HEK293 (cell line): Measurements from ENCODE around the gene LMAN1L.
A peak's percentile ranks its signal among the peaks of the same experiment; 100 is the strongest.

Experiments used
- CTCF ChIA-PET: fragments of 350-600 bp; formaldehyde crosslinking; extraction: SDS; loops from one replicate; lab custom pipeline; 2021; ENCODE audit warnings: antibody characterized with exemption; lab: Yijun Ruan, JAX
- POLR2A ChIA-PET: fragments of 300-600 bp; formaldehyde crosslinking; extraction: SDS; loops from one replicate; lab custom pipeline; 2020; ENCODE audit warnings: antibody characterized with exemption, inconsistent platforms; lab: Yijun Ruan, JAX
- H3K27ac ChIP-seq: fragments of 200-500 bp; sonication (Bioruptor generic); 2 replicates; pipeline ENCODE4 v1.5.1; 2014; ENCODE audit warnings: low read depth, low read length, control low read depth, inconsistent platforms; ENCODE audit errors: extremely low read depth
- H3K36me3 ChIP-seq, 2 experiments: fragments of 200-500 bp in 1 of 2; sonication (Bioruptor generic) in 1 of 2; 1 replicate in 1 of 2; 2 replicates in 1 of 2; pipeline ENCODE4 v1.5.1; 2014 to 2017; ENCODE audit warnings: inconsistent platforms in 2 of 2, low read length in 2 of 2; ENCODE audit not compliant: control insufficient read depth in 2 of 2, insufficient read depth in 1 of 2
- H3K4me1 ChIP-seq: fragments of 200-500 bp; sonication (Bioruptor generic); 2 replicates; pipeline ENCODE4 v1.5.1; 2014; ENCODE audit warnings: mild to moderate bottlenecking, low read length, inconsistent platforms; ENCODE audit not compliant: control insufficient read depth, insufficient read depth
- H3K4me3 ChIP-seq: 2 replicates; pipeline ENCODE4 v1.5.1; 2011; ENCODE audit warnings: low read depth, mild to moderate bottlenecking, control low read depth, low read length, moderate library complexity
- H3K9me3 ChIP-seq: fragments of 200-500 bp; sonication (Bioruptor generic); 2 replicates; pipeline ENCODE4 v1.5.1; 2014; ENCODE audit warnings: low read depth, low read length, inconsistent platforms; ENCODE audit not compliant: control insufficient read depth, insufficient read depth
- GLIS1 ChIP-seq: fragments of 450-650 bp; formaldehyde crosslinking; IDR thresholded peaks from 2 replicates; pipeline ENCODE4 v1.5.1; 2016; ENCODE audit warnings: missing biosample characterization, missing genetic modification characterization
- KLF10 ChIP-seq: fragments of 450-650 bp; IDR thresholded peaks from 2 replicates; pipeline ENCODE4 v1.5.1; 2018; ENCODE audit warnings: missing biosample characterization, mild to moderate bottlenecking, missing genetic modification characterization
- MYNN ChIP-seq: fragments of 450-650 bp; formaldehyde crosslinking; IDR thresholded peaks from 2 replicates; pipeline ENCODE4 v1.5.1; 2016; ENCODE audit warnings: missing biosample characterization, missing genetic modification characterization, borderline replicate concordance
- MZF1 ChIP-seq: fragments of 450-650 bp; formaldehyde crosslinking; IDR thresholded peaks from 2 replicates; pipeline ENCODE4 v1.5.1; 2017; ENCODE audit warnings: missing biosample characterization, missing genetic modification characterization, borderline replicate concordance
- ZBTB44 ChIP-seq: fragments of 450-650 bp; IDR thresholded peaks from 2 replicates; pipeline ENCODE4 v1.5.1; 2018; ENCODE audit warnings: missing biosample characterization, mild to moderate bottlenecking, missing genetic modification characterization
- ZBTB48 ChIP-seq: fragments of 450-650 bp; formaldehyde crosslinking; IDR thresholded peaks from 2 replicates; pipeline ENCODE4 v1.5.1; 2016; ENCODE audit warnings: missing biosample characterization, missing genetic modification characterization
- ZFP3 ChIP-seq: fragments of 450-650 bp; formaldehyde crosslinking; IDR thresholded peaks from 2 replicates; pipeline ENCODE4 v1.5.1; 2016; ENCODE audit warnings: low read depth, missing biosample characterization, missing genetic modification characterization
- ZNF157 ChIP-seq: fragments of 450-650 bp; formaldehyde crosslinking; IDR thresholded peaks from 2 replicates; pipeline ENCODE4 v1.5.1; 2016; ENCODE audit warnings: missing biosample characterization, missing genetic modification characterization
- ZNF549 ChIP-seq: fragments of 450-650 bp; IDR thresholded peaks from 2 replicates; pipeline ENCODE4 v1.5.1; 2018; ENCODE audit warnings: missing biosample characterization, missing genetic modification characterization, mild to moderate bottlenecking, inconsistent platforms, moderate library complexity
- ZNF600 ChIP-seq: fragments of 450-650 bp; formaldehyde crosslinking; IDR thresholded peaks from 2 replicates; pipeline ENCODE4 v1.5.1; 2016; ENCODE audit warnings: missing biosample characterization, missing genetic modification characterization
- ZNF664 ChIP-seq: fragments of 450-650 bp; formaldehyde crosslinking; IDR thresholded peaks from 2 replicates; pipeline ENCODE4 v1.5.1; 2016; ENCODE audit warnings: missing biosample characterization, missing genetic modification characterization
- ZNF707 ChIP-seq: fragments of 450-650 bp; formaldehyde crosslinking; IDR thresholded peaks from 2 replicates; pipeline ENCODE4 v1.5.1; 2016; ENCODE audit warnings: missing biosample characterization, missing genetic modification characterization
- ZNF76 ChIP-seq: fragments of 450-650 bp; formaldehyde crosslinking; IDR thresholded peaks from 2 replicates; pipeline ENCODE4; 2016; ENCODE audit warnings: low read depth, missing biosample characterization, missing genetic modification characterization, borderline replicate concordance
- TF ChIP-seq, protein P1 (sequence below): fragments of 450-650 bp; formaldehyde crosslinking; IDR thresholded peaks from 2 replicates; pipeline ENCODE4 v1.5.1; 2016; ENCODE audit warnings: missing biosample characterization, missing genetic modification characterization
- TF ChIP-seq, protein P2 (sequence below): fragments of 450-650 bp; formaldehyde crosslinking; IDR thresholded peaks from 2 replicates; pipeline ENCODE4 v1.5.1; 2016; ENCODE audit warnings: missing biosample characterization, missing genetic modification characterization

Gene LMAN1L

GRCh38 chr15:74826921-74827320 lies 14.3 kb downstream of the LMAN1L start:
- Histone ChIP-seq H3K36me3 (no peaks in the 10 kb centered on the region), H3K27ac (no peak overlapping the region), H3K4me3 (no peak overlapping the region), H3K9me3 (no peaks in the 10 kb centered on the region), H3K4me1 (0 out of 2 replicates have a peak, but pooled peaks cover 2% of the 10 kb centered on the region)
- POLR2A ChIA-PET, result no interaction called here
- CTCF ChIA-PET, result interaction anchor here (0.6 to 8.3 kb wide), 9 partner anchors 9 to 605 kb away, joined by 3 to 63 read pairs (median 4); partner anchors contain the start of gene ULK3
- TF ChIP-seq ZNF707 (no peak), ZNF76 (tag by site-specific recombination) (no peak), MYNN (tag by site-specific recombination) (no peak), ZFP3 (no peak), ZNF664 (no peak), ZBTB48 (tag by site-specific recombination) (no peak), ZNF549 (no peak), KLF10 (no peak), ZNF157 (no peak)
- TF ChIP-seq, all 188 proteins: peak for 0

DNA sequence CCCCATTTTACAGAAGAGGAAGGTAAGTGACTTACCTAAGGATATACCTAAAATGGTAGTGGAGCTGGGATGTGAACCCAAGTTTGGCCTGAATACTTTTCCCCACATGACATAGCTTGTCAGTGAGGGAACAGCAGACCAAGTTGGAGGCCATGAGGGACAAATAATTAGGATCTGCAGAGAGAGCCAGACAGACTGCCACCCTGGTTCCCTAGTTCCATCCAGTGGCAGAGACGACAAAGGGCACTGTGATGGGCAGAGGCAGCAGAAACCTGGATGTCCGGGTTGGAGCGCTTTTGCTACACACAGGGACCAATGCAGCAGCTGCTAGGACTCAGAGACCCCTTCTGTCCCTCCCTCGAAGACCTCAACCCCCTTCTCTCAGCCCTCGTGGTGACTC lies 15.0 kb downstream of the LMAN1L start:
- Histone ChIP-seq H3K4me3 (no peak overlapping the region), H3K27ac (no peak overlapping the region), H3K4me1 (0 out of 2 replicates have a peak, but pooled peaks cover 2% of the 10 kb centered on the region), H3K36me3 (no peaks in the 10 kb centered on the region), H3K9me3 (no peaks in the 10 kb centered on the region)
- ChIA-PET POLR2A (interaction anchor here (0.6 kb wide), 1 partner anchor 15 kb away, joined by 7 read pairs; no protein-coding TSS in a partner anchor), CTCF (interaction anchor here (0.6 to 8.3 kb wide), 10 partner anchors 8 to 604 kb away, joined by 3 to 63 read pairs (median 4); partner anchors contain the start of gene ULK3)
- TF ChIP-seq, protein P1, sequence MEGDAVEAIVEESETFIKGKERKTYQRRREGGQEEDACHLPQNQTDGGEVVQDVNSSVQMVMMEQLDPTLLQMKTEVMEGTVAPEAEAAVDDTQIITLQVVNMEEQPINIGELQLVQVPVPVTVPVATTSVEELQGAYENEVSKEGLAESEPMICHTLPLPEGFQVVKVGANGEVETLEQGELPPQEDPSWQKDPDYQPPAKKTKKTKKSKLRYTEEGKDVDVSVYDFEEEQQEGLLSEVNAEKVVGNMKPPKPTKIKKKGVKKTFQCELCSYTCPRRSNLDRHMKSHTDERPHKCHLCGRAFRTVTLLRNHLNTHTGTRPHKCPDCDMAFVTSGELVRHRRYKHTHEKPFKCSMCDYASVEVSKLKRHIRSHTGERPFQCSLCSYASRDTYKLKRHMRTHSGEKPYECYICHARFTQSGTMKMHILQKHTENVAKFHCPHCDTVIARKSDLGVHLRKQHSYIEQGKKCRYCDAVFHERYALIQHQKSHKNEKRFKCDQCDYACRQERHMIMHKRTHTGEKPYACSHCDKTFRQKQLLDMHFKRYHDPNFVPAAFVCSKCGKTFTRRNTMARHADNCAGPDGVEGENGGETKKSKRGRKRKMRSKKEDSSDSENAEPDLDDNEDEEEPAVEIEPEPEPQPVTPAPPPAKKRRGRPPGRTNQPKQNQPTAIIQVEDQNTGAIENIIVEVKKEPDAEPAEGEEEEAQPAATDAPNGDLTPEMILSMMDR, result 0 out of 2 replicates have a peak, but pooled peaks have one; percentile 33
- no peak for TF ChIP-seq MZF1 (tag by site-specific recombination)

DNA sequence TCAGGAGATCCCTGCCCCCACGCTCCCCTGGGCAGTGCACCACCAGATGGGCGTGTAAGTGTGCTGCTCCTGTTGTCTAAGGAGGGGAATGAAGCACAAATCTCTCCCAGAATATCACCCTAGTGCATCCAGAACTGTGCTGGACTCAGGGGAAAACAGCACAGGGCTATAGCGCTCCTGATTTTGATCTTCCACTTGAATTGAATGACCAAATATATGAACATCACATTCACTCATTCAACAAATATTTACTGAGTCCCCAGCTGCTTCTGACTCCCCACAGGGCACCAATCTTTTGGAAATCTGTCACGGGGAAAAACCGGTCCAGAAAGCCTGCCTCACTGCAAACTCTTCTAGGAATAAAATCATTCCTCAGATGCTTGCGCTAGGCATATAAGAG lies 16.2 kb downstream of the LMAN1L start:
- Histone ChIP-seq H3K9me3 (no peaks in the 10 kb centered on the region), H3K36me3 (no peaks in the 10 kb centered on the region), H3K4me3 (no peak overlapping the region), H3K4me1 (0 out of 2 replicates have a peak, but pooled peaks cover 2% of the 10 kb centered on the region)
- CTCF ChIA-PET, result interaction anchor here (0.6 to 8.3 kb wide), 6 partner anchors 10 to 196 kb away, joined by 3 to 63 read pairs (median 3); no protein-coding TSS in a partner anchor
- POLR2A ChIA-PET, result no interaction called here
- TF ChIP-seq ZNF600 (tag by site-specific recombination) (peak; percentile 89), GLIS1 (tag by site-specific recombination) (peak; percentile 91)
- TF ChIP-seq, protein P2, sequence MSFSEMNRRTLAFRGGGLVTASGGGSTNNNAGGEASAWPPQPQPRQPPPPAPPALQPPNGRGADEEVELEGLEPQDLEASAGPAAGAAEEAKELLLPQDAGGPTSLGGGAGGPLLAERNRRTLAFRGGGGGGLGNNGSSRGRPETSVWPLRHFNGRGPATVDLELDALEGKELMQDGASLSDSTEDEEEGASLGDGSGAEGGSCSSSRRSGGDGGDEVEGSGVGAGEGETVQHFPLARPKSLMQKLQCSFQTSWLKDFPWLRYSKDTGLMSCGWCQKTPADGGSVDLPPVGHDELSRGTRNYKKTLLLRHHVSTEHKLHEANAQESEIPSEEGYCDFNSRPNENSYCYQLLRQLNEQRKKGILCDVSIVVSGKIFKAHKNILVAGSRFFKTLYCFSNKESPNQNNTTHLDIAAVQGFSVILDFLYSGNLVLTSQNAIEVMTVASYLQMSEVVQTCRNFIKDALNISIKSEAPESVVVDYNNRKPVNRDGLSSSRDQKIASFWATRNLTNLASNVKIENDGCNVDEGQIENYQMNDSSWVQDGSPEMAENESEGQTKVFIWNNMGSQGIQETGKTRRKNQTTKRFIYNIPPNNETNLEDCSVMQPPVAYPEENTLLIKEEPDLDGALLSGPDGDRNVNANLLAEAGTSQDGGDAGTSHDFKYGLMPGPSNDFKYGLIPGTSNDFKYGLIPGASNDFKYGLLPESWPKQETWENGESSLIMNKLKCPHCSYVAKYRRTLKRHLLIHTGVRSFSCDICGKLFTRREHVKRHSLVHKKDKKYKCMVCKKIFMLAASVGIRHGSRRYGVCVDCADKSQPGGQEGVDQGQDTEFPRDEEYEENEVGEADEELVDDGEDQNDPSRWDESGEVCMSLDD (tag by site-specific recombination), result no peak
- TF ChIP-seq, all 188 proteins: peak for 2
- H3K27ac ChIP-seq, result no peak overlapping the region

- POLR2A ChIA-PET, result no interaction called here
- TF ChIP-seq ZBTB44 (tag by site-specific recombination), result no peak
- TF ChIP-seq ZNF664, result peak; percentile 77
- CTCF ChIA-PET, result interaction anchor here (0.7 to 8.3 kb wide), 4 partner anchors 18 to 197 kb away, joined by 3 to 63 read pairs (median 4); no protein-coding TSS in a partner anchor
Observed at GRCh38 chr15:74829486-74829885, 16.9 kb downstream of the LMAN1L start.

More at GRCh38 chr15:74829486-74829885, 16.9 kb downstream of the LMAN1L start:
- Histone ChIP-seq H3K4me3 (no peak overlapping the region), H3K27ac (no peak overlapping the region), H3K4me1 (0 out of 2 replicates have a peak, but pooled peaks cover 2% of the 10 kb centered on the region), H3K36me3 (no peaks in the 10 kb centered on the region), H3K9me3 (no peaks in the 10 kb centered on the region)
